ENCODE measurements around the gene SLC24A3. TPM values are rescaled to one million over a fixed set of nuclear protein-coding genes. Genes with fewer than 3 reads are reported as not detected.
A peak's percentile ranks its signal among the peaks of the same experiment; 100 is the strongest.

The SLC24A3 gene
- total RNA-seq, 4 donors from 2014 or later, result 12.9 to 49.8 (median 27.6) TPM

GRCh38 chr20:19236371-19237055 is 24.1 kb downstream of the SLC24A3 start:
- intact Hi-C loops (cut with DNase I; ENCODE audit: low total_unique reads), result no loop called here
- Histone ChIP-seq H3K27me3 (no peaks in the 10 kb centered on the region), H3K27ac (no peak overlapping the region), H3K9me3 (no peaks in the 10 kb centered on the region), H3K36me3 (no peaks in the 10 kb centered on the region), H3K4me1 (no peaks in the 10 kb centered on the region), H3K4me3 (no peak overlapping the region)
- no peak for DNase-seq
- TF ChIP-seq CTCF (IDR thresholded peaks at IDR 0.05) (no peak), POLR2A (IDR thresholded peaks at IDR 0.05) (no peak)

DNA sequence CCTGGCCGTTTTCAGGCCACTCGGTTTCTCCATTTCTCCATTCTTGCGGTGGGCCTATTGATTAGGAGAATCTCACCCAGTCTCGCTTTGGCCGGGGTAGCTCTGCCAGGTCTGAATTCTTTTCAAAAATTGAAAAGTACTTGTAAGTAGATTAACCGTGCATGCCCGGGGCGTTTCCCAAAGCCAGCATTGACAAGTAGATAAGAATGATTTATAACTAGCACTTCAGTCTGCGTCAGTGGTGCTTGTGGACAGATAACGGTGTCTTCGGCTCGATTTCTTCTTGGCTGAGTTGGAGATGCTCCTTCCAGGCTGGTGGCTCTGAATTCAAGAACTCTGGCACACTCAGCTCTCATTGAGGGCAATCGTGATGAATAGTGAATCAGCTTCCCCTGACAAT is 29.0 kb downstream of the SLC24A3 start:
- no peak overlapping the region for H3K27ac ChIP-seq
- intact Hi-C loops (cut with DNase I; ENCODE audit: low total_unique reads), result no loop called here
- DNase-seq, result no peak

DNA sequence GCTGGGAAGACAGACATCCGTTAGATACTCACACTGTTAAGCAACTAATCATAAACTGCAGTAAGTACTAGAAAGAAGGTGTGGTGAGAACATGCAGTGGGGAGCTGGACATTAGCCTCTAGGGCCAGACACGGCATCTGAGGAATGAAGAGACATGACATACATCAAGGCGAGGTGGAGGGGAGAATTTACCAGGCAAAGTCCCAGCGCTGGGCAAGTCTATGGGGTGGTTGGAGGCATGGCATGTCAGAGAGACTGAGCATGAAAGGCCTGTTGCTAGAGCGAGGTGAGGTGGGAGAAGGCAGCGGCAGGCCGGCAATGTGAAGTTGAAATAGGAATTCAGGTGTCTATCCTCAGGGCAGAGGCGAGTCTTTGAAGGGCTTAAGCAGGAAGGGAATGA is 31.8 kb downstream of the SLC24A3 start:
- Histone ChIP-seq H3K4me3 (no peak overlapping the region), H3K9me3 (no peaks in the 10 kb centered on the region), H3K27ac (no peak overlapping the region), H3K4me1 (no peaks in the 10 kb centered on the region), H3K27me3 (no peaks in the 10 kb centered on the region), H3K36me3 (no peaks in the 10 kb centered on the region)
- intact Hi-C loops (cut with DNase I; ENCODE audit: low total_unique reads), result no loop called here
- no peak for DNase-seq
- TF ChIP-seq POLR2A (IDR thresholded peaks at IDR 0.05), result no peak

More for the DNA sequence above, 29.0 kb downstream of the SLC24A3 start:
- Histone ChIP-seq H3K36me3 (no peaks in the 10 kb centered on the region), H3K9me3 (no peaks in the 10 kb centered on the region), H3K4me3 (no peak overlapping the region), H3K4me1 (no peaks in the 10 kb centered on the region), H3K27me3 (no peaks in the 10 kb centered on the region)
- TF ChIP-seq CTCF (IDR thresholded peaks at IDR 0.05) (no peak), POLR2A (IDR thresholded peaks at IDR 0.05) (no peak)

DNA sequence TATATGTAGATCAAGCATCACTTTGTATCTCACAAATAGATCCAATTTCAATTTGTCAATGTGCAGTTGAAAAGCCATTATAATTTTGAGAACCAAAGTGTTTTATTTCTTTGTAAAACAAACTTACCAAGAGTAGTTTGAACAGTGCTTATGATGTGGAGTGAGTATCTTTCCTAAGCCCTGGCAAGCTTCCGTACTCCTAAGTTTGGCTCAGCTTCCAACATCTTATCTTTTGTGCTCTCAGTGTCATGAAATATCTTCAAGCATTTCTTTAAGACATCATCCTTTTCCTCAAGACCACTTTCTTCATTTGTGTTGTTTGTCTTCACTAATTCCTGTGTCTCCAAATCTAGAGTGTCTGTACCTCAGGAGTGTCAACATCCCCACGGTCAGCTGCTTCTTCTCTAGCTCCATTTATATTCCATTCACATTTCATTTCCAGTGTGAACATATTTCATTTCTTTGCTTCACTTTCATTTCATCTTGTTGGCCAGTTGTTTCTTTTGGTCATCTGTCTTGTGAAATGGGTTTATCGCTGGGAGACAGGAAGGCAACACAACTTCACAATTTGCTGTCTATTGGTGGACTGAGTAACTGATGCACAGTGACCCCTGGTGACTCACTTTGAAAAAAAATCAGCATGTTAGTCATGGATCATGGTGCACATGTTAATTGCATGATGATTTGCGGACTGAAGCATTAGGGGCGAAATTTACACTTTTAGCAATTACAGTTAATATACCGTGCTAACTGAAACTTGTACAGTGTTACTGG is 36.9 kb downstream of the SLC24A3 start:
- DNase-seq, result peak in 1 of 2 donors; percentile 51
- Histone ChIP-seq H3K4me1 (no peaks in the 10 kb centered on the region), H3K27ac (peak overlapping the region; percentile 34 to 48), H3K4me3 (no peak overlapping the region), H3K9me3 (no peaks in the 10 kb centered on the region), H3K27me3 (no peaks in the 10 kb centered on the region), H3K36me3 (no peaks in the 10 kb centered on the region)
- intact Hi-C loops (cut with DNase I; ENCODE audit: low total_unique reads), result no loop called here
- TF ChIP-seq POLR2A (IDR thresholded peaks at IDR 0.05), result no peak
- TF ChIP-seq CTCF (IDR thresholded peaks at IDR 0.05), result peak in 2 of 4 experiments; percentile 8 to 13

DNA sequence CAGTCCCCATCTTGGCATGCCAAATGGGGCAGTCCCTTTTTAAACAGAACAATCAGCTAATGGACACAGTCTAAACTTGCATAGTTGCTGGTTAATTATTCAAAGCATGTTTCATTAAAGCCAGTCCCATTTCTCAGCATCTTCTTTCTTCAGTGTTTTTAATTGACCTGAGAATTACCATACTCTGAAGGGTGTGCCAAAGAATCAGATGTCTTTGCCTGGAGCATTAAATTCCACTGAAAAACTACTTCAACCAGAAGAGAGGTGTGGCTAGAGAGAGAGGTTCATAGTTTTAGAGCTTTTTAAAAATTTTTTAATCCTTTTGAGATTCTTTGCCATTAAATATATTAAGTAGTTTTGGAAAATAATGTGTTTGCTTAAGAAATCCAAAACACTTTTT is 37.9 kb downstream of the SLC24A3 start:
- Histone ChIP-seq H3K9me3 (no peaks in the 10 kb centered on the region), H3K4me1 (no peaks in the 10 kb centered on the region), H3K4me3 (no peak overlapping the region), H3K27ac (peak overlapping the region in 1 of 2 donors; percentile 48), H3K36me3 (no peaks in the 10 kb centered on the region), H3K27me3 (no peaks in the 10 kb centered on the region)
- no peak for DNase-seq
- intact Hi-C loops (cut with DNase I; ENCODE audit: low total_unique reads), result no loop called here
- TF ChIP-seq CTCF (IDR thresholded peaks at IDR 0.05), result no peak
- no peak for TF ChIP-seq POLR2A (IDR thresholded peaks at IDR 0.05)
